Gastrocnemius medialis (tissue), 4 donors: Measurements from ENCODE around the gene GIT2.

Experiments used
- CTCF ChIP-seq, 5 experiments: fragments of 450-650 bp in 3 of 5; fragments of 200-600 bp in 2 of 5; sonication (generic) in 2 of 5; IDR thresholded peaks in 4 of 5; conservative IDR thresholded peaks in 1 of 5; 1 replicate in 4 of 5; 2 replicates in 1 of 5; pipeline ENCODE4 v1.5.1; 2016 to 2019; ENCODE audit warnings: antibody characterized with exemption in 5 of 5, mild to moderate bottlenecking in 3 of 5, moderate library complexity in 3 of 5
- POLR2A ChIP-seq, 2 donors: fragments of 450-650 bp; IDR thresholded peaks; one replicate each; pipeline ENCODE4 v1.6.1; 2017; ENCODE audit warnings: antibody characterized with exemption in 2 of 2, mild to moderate bottlenecking in 2 of 2, moderate library complexity in 2 of 2

DNA sequence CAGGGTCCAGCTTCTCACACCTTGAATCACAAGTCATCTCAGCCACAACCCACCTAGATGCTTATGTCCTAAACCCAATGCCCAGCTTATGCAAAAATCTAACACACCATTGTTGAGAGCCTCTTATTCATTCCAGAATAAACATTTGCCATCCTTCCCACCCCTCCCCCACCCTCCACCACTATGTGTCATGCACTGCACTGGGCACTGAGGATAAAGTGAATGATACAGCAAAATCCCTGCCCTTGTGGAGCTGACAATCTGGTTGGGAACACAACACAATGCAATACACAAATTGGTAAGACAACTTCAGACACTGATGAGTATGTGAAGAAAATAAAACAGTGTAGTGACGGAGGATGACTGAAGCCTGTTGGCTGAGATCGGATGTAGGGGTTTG is 114.4 kb downstream of the GIT2 start:
- TF ChIP-seq POLR2A (IDR thresholded peaks at IDR 0.05) (no peak), CTCF (IDR thresholded peaks at IDR 0.05 in 4 of 5, conservative IDR thresholded peaks at IDR 0.05 in 1 of 5) (no peak)
